HG02852 (cell line): ENCODE measurements around the gene PRRT1.
A peak's percentile ranks its signal among the peaks of the same experiment; 100 is the strongest.
"Not testable (repeated sequence)": the region's sequence is repeated elsewhere in the genome, so short reads cannot be mapped to it uniquely, and the experiment has no call there.

Experiments used
- ATAC-seq: cut with Tn5 transposase; IDR thresholded peaks from one replicate; pipeline ENCODE4 v1.9.1; 2021; ENCODE audit warnings: mild to moderate bottlenecking, moderate library complexity; ENCODE audit not compliant: unreplicated experiment

The PRRT1 gene

DNA sequence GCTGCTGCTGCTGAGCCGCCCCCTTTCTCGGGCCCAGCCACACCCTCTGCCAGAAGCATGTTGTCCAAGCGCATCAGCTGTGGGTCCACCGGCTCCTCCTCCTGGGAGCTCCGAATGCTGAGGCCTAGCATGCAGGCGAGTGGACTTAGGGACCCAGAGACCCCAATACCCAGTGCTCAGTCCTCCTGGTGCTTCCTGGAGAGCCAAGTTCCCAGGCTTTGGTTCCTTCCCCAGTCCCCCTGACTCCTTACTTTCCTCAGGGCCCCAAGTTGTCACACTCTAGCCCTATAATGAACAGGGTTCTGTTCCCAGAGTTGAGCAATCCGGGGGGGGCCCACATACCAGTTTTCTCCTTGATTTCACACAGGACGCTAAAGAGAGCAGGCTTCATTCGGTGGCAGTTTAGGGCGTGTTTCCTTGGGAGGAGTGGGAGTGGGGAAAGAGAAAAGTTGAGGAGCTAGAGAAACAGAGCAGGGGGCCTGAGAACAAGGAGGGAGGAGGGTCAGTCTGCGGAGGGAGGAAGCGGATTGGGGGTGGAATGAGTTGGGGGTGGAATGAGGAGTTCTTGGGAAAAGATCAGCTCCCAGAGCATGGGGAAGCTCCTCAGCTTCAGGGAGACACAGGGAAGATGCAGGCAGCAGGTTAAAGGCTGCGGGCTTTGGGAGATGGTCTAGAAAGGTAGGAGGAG, 36.8 kb upstream of the PRRT1 start:
- no peak for ATAC-seq

DNA sequence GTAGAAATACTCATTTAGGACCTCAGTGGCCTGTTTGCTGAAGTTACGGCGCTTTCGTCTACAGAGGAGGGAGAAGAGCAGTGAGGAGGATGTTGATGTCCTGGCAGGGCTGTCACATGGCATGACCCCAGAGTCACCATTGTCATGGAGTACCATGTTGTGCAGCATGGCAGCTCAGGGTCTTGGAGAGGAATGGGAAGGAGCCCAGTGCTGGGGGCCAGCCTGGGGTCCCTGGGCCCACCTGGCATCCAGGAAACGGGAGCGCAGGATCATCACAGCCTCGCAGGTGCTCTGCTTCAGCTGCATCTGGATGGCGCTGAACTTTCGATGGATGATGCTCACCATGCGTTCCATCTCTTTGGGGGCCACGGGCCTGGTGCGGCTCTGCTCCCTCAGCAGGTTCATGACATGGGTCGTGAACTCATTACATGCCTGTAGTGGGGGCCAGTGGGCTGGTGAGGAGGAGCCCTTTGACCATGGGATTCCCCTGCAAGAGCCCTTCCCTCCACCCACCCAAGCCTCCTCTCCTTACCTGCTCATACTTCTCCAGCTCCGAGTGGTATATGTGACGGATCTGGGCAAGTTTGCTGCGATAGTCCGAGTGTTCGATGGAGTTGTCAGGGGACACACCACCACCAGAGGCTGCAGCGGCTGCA, 36.1 kb upstream of the PRRT1 start:
- not testable (repeated sequence) for ATAC-seq

DNA sequence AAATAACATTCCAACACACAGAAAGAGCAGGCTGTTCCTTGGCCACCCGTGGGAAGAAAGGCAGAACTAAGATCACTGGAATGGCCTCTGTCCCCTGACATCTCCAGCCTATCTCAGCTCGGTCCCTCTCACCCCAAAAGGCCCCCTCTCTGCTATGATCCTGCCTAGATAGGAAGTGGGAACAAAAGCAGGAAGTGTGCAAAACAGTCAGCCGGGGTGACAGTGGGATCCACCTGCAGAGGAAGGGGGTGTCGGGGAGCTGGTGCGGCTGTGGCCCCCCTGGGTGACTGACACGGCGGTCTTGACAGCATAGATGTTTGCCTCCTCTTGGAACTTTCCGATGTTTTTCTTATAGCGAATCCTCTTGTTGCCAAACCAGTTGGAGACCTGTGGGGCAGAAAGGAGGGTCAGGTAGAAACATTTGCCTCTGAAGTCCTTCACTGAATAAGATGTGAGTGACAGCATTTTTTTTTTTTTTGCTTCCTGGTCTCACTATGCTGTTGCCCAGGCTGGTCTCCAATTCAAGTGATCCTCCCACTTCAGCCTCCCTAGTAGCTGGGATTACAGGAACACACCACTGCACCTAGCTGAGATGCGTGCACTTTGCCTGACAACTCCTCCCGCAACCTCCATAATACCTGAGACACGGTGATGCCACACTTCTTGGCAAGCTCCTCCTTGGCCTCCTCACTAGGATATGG, 35.4 kb upstream of the PRRT1 start:
- no peak for ATAC-seq

DNA sequence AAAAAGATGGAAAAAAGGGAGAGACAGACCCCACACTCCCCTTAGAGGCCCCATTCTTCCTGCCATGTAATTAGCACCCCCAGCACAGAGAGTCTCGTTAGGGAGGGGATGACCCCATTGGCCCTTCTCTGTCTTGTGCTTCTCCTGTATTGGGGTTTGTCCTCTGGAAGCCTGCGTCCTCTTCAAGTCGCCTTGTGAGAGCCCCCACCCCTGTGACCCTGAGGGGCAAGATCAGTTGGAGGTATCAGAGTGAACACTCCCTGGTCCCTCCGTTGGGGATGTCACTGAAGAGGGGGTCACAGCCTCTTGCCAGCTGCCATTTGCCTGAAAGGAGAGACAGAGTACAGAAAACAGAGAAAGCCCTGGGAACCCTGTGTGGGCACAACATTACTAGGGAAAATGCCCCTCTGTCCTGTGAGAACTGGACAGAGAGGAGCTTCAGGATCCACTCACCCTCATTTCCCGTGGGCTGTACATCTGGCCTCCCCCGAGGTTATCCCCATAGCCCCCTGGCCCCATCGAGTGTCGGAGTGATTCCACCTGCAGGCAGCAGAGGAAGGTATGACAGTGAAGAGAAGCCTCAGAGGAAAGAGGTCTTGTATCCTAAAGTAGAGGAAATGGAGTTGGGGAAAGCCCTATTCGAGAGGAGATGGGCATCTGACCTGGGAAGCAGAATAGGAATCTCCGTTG, 34.6 kb upstream of the PRRT1 start:
- not testable (repeated sequence) for ATAC-seq

DNA sequence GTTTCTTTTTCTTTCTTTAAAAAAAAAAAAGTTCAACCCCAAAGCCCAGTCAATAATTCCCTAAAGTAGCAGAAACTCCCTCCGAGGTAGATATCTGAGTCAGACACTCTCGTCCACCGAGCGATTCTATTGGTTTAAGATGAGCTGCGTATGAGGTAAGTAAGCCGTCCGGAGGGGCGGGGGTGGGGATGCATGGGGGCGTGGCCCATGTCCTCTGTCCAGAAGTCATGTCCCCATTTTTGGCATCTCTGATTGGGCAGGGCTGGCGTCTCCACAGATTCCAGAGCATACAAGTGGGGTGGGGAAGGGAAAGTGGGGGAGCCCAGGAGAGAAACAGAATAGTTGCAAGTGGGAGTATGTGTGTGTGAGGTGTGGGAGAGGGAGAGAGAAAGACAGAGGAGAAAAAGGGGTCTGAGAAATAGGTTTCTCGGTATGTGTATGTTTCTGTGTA, 34.0 kb upstream of the PRRT1 start:
- ATAC-seq, result not testable (repeated sequence)

DNA sequence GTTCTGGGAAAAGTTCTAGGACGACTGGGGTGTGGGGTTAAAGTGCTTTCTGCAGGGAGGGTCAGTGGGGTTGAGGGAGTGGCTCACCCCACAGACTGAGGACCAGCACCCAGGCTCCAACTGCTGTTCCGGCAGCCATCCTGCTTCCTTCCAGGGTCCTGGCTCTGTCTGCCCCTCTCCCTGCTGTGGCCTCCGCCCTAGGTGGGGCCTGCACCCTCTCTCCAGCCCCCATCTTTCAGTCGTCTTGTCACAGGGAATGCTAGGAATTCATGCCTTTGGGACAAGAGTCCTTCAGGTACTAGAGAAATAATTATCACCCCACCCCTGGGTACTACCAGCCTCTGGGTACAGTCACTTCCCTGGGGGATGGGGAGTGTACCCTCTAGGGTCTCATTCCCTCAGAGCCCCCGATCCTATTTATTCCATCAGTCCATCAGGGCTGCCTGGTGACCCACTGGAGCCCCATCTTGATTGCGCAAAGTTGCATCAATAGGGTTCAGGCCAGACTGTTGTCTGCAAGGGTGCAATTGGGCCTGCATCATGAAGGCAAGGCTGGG, 32.4 kb upstream of the PRRT1 start, which contains the start of gene AGER:
TSS of gene AGER (minus strand) at position 170 of the 557 bp plus-strand sequence. CDS start at position 139, 31 bp downstream.
- ATAC-seq, result no peak

DNA sequence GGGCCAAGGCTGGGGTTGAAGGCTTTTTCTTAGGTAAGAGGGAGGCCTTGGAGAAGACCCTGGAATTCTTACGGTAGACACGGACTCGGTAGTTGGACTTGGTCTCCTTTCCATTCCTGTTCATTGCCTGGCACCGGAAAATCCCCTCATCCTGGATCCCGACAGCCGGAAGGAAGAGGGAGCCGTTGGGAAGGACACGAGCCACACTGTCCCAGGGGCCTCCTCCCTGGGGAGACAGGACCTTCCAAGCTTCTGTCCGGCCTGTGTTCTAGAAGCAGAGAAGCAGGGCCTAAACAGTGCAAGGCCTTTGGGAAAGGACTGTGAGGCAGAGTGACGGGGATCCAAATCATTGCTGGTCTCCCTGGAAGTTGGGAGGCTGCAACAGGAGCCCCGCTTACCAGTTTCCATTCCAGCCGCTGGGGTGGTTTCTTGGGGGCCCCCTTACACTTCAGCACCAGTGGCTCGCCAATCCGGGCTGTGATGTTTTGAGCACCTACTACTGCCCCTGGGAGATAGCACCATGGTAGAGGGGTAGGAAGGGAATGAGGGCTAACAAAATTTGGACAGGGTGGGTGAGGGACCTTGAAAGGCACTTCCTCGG, 31.8 kb upstream of the PRRT1 start:
- ATAC-seq, result no peak

DNA sequence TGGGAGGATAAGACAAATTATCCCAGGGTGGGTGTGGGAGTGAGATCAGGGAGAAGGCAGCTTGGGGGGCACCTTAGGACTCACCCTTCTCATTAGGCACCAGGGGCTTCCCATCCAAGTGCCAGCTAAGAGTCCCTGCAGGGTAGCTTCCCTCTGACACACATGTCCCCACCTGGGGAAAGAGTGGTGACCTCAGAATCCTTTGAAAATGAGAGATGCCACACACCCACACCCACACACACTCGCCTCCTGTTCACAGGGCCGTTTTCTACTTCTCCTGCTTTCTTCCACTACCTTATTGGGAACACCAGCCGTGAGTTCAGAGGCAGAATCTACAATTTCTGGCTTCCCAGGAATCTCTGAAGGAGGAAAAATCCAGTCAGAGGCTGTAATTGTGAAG, 31.3 kb upstream of the PRRT1 start:
- no peak for ATAC-seq

DNA sequence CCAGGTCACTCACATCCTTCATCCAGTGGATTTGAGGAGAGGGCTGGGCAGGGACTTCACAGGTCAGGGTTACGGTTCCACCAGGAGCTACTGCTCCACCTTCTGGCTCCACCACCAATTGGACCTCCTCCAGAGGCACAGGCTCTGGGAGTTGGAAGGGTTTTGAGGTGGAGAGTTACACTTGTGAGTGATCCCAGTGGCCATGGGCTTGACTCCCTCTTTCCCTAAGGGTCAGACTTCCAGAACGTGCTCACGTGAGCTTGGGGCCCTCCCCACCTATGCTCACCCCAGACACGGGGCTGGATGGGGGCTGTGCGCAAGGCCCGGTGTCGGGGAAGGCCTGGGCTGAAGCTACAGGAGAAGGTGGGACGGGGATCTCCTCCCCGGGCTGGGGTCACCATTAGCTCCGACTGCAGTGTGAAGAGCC, 30.8 kb upstream of the PRRT1 start:
- ATAC-seq, result no peak

DNA sequence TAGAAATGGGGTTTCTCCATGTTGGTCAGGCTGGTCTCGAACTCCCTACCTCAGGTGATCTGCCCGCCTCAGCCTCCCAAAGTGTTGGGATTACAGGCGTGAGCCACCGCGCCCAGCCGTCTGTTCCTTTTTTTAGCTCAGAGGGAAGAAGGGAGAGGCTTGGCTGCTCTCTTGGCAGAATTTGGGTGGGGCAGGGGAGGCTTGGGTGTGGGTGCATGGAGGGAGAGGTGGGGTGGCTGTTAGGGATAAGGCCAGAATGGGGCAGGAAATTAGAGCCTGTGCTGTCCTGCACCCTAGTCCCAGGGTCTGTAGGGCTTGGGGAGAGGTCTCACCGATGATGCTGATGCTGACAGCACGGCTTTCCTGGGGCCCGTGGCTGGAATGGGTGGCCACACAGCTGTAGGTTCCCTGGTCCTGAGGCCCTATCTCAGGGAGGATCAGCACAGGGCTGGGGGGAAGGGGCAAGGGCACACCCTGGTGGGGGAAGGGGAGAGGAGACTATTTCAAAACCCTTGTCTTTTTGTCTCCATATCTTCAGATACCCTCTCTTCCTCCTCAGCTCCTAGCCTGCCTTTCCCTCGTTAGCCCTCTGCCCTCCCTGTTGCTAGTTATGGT, 30.3 kb upstream of the PRRT1 start:
- no peak for ATAC-seq

DNA sequence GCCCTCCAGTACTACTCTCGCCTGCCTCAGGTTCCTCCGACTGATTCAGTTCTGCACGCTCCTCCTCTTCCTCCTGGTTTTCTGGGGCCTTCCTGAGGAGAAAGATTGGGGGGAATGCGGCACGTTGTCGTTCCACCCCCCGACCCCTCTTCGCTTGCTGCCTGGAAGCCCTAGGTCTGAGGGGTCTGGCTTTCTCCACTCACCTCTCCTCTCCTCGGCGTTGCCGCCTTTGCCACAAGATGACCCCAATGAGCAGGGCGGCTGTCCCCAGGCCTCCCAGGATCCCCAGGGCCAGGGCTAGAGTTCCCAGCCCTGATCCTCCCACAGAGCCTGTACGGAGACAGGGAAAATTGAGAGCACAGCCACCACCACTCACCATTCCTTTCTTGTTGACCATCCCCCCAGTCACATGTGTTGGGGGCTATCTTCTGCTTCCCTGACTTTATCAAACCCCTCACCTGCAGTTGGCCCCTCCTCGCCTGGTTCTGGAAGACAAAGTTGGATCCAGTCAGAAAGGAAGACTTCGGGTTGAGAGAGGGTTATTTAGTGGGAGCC, 29.5 kb upstream of the PRRT1 start:
- ATAC-seq, result no peak

DNA sequence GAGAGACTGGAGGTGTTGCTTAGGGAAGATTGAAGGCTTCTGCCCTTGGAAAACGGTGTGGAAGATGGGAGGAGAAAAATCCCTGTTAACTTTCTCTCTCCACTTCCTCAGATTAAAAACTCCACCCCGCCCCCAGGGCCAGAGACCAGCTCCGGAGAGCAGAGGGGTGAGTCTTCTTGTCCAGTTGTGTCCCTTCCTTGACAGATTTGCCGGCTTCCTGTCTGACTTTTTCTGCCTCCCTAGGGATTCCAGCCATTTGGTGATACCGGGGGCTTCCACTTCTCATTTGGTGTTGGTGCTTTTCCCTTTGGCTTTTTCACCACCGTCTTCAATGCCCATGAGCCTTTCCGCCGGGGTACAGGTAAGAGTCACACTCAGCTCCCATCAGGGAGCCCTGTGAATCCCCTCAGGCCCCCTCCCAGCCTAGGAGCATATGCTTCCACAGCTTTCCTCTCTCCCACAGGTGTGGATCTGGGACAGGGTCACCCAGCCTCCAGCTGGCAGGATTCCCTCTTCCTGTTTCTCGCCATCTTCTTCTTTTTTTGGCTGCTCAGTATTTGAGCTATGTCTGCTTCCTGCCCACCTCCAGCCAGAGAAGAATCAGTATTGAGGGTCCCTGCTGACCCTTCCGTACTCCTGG, 28.1 kb upstream of the PRRT1 start:
- no peak for ATAC-seq

DNA sequence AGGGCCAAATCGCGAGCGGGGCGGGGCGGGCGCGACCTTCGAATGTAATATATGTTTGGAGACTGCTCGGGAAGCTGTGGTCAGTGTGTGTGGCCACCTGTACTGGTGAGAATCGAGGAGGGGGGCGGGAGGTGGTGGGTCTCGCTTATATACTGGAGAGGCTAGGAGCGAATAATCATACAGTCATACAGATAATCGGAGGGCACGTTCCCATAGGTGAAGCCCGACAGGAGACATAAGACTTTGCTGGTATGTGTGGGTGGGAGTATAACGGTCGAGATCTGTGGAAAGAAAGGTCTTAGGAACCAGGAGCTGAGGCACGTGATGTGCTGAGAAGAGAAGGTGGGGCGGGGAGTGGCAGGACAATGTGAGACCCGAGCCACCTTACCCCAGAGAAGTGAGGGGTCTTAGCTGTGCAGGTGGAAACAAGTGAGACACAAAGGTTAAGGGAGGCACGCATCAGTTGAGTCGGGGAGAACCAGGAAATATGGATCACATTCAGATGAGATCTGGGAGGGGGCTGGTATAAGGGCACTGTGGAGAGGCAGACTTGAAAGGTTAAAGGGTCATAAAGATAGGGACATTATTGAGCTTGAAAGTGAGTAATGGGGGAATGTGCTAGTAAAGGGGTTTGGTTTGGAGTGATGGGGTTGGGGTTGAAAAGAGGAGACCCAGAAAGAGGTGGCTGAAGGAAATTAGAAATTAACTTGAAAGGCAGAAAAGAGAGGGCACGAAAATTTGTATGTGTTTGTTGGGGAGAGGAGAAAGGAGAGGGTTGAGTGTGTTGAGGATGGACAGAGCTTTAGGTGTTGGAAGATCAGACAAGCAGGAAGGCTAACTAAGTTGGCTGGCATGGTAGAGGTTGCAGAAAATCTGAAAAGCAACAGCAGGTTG, 27.1 kb upstream of the PRRT1 start:
- no peak for ATAC-seq

DNA sequence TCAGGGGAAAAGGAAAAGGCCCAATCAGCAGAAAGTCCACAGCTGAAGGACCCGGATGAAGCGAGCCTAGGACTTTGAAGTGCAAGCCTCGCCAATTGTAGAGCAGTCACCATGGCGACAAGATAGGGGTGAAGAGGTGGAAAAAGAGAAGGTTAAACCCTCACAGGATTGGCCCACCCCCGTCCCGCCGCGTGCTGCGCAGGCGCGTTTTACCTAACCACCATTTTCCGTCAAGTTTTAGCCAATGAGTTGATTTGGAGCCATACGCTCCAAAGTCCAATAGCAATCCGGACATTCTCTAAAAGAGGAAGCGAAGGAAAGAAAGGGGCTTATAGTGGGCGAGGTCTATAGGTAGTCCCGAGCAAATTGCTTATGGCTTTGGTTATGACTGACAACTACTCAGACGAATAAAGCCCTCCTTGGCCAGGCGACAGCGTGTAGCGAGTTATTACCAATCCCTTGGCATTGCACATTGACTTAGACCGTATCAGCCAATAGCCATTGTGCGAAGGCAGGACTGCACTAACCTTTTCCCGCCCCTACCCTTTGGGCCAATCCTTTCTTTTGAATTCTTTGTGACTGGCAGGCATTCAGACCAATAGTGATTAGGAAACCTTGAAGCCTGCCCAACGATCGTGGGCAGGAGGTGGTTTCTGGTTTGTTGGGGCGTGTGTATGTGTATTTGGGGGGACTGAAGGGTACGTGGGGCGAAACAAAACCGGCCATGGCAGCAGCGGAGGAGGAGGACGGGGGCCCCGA, 26.2 kb upstream of the PRRT1 start, which contains the start of gene RNF5:
TSS of gene RNF5 (plus strand) at position 618 of the 759 bp plus-strand sequence. CDS start at position 725, 107 bp downstream.
- peak; percentile 85 for ATAC-seq

DNA sequence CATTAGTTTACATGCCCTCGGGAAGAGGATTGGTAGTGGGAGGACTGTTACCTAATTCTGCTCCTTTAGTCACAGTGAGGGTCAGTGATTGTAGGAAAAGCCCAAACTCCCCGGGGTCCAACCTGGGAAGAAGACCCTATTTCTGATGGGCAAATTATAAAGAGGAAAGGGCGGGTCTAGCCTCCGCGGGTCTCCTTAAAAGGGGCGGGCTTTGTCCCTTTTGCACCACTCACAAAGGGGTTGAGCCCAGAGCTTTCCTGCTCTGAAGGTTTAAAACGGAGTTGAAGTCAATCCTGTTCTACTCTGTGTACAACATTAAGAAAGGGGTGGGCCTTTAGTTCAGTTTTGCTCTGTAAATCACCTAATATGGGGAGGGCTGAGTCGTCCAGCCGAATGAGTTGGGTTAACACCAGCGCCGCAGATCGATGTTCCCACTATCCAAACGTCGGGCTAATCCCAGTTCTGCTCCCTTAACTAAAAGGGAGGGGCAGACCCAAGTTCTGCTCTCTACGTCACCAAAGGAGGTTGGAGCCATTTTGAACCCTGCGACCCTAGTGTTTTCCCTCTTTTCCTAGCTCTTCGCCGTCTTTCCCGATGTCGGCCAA, 25.5 kb upstream of the PRRT1 start:
- no peak for ATAC-seq

DNA sequence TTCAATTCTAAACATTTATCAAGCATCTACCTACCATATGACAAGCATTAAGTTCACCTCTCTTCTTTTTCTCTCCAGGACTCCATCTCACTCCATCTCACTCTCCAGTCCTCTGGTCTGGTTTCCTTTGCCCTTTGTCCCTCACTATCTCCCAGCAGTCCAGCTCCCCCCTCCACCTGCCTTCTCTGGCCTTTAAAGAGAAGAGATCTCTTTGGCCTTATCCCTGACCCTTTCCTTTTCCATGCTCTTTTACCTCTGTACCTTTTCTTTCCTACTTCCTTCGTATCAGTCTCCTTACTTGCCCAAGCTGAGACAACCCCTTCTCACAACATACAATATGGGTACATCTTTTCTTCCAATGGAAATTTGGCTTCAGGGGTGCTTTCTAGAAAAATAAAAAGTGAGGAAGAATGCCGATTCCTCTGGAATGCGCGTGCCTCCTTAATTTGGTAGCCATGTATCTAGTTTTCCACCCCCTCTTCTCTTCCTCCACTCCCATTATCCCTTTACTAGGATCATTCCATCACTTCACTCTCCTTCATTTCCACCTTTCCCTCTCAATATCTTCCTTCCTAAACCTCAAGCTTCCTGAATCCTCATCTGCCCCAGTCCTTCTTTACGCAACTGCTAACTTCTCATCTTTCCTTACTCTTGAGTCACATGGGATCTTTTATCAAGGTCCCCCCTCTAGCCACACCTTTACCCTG, 24.9 kb upstream of the PRRT1 start:
- ATAC-seq, result no peak
